Stimulated activated CD8-positive, alpha-beta memory T cell treated with anti-CD3 and anti-CD28 coated beads, Interleukin-7, amount 100 ng/mL, for 24 hours (primary cell): ENCODE results near the gene COL5A1.

Experiments used
- DNase-seq: peaks from one replicate; pipeline ENCODE4 v3.0.0-alpha.2; 2020; ENCODE audit warnings: low read depth

The COL5A1 gene

DNA sequence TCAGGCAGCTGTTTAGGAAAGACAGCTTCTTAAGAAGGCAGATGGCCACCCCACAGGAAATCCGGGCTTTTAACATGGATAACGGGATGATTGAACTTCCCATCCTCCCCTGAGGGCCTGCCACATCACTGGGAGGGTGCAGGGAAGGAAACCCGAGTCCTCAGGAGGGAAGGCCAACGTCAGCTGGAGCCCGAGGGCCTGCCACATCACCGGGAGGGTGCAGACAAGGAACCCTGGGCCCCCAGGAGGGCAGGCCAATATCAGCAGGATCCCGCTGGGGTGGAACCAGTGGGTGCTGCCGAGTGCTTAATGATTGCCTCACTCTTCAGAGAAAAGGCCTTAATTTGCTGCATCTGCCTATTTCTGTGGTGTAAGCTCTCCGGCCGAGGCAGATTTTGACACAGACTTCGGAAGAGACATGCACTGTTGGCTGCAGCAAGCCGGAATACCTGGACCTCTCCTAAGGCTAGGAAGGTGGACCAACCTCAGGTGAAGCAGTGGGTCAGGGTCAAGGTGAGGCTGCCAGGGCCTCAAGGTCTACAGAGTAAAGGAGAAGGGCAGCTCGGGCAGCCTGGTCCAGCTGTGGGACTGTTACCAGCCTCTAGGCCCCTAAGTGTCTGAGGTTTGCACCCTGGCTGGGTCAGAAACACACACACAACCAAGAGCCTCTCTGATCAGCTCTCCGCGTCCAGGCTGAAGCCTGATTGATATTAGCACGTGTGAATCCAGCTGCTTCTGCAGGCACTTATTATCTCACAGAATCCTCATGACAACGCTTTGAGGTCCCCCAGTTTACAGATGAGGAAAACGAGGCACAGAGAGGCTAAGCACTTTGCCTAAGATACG, 14.8 kb upstream of the COL5A1 start:
- DNase-seq: no peak

- DNase-seq: no peak
These were observed 13.9 kb upstream of the COL5A1 start for GRCh38 chr9:134627417-134628353.

- DNase-seq: no peak
These were observed 13.3 kb upstream of the COL5A1 start for GRCh38 chr9:134628354-134628736.

DNA sequence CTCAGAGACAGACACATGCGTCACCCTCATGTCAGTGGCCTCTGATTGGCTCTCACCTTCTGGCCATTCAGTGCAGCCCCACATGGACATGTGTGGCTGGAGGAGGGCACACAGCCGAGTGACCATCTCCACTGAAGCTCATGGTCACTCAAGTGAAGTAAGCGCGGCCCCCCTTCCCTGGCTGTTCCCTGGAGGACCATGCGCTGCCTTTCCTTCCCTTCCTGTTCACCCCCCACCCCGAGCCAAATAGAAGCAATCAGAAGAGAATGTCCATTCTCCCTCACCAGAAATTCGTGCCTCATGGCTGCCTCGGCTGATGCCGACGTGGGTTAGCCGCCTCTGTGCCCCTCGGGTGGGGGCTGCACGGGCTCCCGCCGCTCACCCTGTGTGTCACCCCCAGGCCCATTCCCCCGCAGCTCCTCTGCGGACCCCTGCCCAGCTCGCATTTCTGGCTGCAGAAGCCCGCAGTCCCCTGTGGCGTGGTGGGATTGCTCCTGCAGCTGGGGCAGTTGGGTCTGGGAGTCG, 12.5 kb upstream of the COL5A1 start:
- DNase-seq: no peak

DNA sequence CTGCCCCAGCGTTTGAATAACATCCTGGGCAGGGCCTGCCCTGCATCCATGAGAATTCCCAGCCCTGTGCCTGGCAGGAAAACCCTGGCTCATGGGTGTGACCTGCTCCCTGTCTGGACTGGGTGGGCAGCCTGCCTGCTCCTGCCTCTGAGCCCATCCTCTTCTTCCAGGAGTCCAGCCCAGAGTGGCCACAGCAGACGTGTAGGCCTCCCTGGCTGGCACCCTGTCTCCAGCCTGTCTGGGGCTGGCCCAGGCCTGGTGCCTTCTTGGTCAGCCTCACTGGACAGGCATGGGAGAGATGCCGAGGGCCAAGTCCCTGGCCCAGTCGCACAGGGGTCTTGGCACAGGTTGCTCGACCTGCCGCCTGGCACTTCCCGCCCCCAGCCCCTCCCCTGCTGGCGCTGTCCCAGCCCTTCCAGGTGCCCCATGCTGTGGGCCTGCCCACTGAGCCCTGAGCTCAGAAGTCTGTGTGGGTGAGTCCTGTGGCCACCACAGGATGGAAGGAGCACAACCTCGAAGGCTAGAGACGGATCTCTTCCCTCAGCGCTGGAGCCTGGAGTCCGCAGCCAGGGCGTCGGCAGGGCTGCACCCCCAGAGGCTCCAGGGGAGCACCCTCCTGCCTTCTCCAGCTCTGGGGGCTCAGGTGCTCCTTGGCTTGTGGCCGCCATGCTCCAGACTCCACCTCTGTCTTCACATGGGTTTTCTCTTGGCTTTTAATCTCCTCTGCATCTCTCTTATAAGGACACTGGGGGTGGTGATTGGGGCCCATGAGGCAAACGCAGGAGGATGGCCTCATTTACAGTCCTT, 11.8 kb upstream of the COL5A1 start:
- DNase-seq: no peak

GRCh38 chr9:134630393-134630790, 11.2 kb upstream of the COL5A1 start:
- no peak for DNase-seq

- DNase-seq: no peak
These were observed 10.7 kb upstream of the COL5A1 start for GRCh38 chr9:134630861-134631260.

- no peak for DNase-seq
These were observed 9.7 kb upstream of the COL5A1 start for GRCh38 chr9:134631881-134632280.

DNA sequence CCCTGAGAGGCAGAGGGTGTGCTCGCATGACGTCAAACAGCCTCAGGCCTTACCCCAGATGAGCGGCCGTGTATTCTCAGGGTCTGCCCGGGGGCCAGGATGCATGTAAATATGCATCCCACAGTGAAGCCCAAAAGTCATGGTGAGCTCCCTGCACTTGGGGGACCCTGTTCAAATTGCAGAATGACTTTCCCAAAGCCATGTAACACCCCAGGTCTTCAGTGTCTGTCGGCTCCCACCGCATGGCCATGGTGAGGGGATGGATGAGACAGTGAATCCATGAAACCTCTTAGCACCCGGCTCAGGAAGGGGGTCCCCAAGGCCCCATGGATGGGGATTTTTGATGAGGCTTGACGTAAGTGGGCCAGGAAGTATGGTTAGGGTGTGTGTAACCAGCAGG, 9.3 kb upstream of the COL5A1 start:
- DNase-seq: no peak

DNA sequence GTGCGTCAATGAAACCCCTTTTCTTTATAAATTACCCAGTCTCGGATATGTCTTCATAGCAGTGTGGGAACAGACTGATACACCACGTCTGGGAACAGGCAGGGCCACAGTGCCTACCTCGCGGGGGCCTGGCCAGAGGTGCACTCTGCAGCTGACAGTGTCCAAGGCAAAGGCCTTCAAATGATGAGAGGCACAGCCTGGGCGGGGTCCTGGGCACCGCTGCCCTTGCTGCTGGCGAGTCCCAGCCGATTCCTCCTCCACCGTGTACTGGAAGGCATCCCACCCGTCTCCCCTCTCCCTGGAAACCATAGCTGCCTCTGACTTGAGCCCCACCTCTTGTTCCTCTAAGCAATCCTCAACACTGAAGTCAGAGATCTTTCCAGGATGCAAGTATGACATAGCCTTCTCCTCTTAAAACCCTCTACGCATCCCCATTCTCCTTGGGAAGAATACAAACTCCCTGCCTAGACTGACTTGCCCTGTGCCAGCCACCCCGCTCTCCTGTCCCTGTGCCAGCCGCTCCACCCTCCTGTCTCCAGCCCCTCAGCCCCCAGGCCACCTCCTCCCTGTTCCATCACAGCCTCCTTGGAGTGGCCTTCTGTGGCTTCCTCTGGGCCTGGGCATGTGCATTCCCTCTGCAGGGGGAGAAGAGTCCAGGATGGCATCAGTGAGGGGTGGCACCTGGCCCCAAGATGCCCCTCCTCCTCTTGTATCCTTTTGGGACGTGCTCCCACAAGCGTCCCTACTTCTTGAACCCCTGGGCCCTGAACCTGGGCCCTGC, 8.1 kb upstream of the COL5A1 start:
- DNase-seq: no peak

- DNase-seq: no peak
These were observed 7.4 kb upstream of the COL5A1 start for GRCh38 chr9:134634176-134634575.

DNA sequence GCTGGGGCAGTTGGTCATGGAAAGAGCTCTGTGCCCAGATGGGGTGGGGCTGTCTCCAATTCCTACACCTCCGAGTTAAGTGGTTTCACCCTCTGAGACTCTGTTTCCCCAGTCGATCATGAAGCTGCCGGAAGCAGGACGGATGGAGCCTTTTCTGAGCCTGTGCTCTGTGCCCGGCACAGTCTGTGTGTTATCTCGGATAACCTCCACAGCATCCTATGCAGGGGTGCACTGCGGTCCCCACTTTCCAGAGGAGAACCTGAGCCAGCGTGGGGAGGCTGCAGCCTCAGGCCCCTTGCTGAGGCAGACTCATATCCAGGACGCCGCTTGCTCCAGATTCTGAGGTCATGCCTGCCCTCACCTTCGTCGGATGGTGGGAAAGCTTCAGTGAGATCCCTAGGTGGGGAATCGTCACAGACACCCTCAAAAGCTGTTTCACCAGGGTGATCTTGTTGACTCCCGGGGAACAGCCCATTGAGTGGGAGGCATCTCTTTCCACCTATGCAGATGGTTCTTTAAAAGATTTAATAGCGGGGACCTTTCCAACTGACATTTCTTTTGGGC, 6.9 kb upstream of the COL5A1 start:
- DNase-seq: no peak

DNA sequence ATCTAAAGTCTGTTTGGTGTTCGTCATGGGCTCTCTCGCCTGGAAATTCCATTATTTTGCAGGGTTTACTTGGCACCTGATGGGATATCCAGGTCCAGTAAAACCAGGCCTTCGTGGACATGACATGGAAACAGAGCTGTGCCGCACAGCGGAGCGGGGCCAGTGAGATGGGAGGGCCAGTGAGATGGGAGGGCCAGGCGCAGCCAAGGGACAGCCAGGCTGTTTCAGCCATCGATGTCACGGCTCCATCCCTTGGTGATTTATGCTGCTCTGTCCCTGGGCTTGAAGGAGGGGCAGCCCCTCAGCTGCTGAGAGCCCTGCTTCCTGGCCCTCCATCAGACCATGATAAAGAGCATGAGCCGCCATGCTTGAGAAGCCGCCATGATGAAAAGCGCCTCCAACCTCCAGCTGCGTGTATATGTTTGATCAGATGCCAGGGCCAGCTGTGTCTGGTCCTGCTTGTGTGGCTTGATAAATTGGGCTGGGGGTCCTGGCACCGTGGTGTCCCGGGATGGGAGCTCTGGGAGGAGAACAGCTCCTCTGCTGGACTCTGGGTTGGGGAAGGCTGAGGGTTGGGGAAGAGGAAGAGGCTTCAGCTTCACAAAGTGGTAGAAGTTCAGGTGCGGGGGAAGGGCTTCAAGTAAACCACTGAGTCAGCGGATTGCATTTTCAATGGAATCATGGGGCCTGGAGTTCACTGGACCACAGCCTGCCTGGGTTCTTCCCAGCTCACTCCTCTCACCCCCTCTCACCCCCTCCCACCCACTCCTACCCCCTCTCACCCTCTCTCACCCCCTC, 6.1 kb upstream of the COL5A1 start:
- no peak for DNase-seq

DNA sequence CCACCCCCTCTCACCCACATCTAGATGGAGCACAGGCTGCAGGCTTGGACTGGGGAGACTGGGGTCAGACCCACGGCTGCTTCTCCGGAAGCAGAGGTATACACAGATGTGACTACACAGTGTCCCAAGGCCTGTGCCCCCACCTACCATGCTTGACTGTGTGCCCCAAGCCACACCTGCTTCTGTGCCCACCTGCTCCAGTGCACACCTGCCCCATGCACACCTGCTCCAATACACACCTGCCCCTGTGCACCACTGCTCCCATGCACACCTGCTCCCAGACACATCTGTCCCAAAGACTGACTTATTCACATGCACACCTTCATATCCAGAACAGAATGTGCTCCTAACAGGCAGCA, 5.5 kb upstream of the COL5A1 start:
- DNase-seq: no peak

GRCh38 chr9:134637241-134637640, 4.4 kb upstream of the COL5A1 start:
- DNase-seq: no peak

DNA sequence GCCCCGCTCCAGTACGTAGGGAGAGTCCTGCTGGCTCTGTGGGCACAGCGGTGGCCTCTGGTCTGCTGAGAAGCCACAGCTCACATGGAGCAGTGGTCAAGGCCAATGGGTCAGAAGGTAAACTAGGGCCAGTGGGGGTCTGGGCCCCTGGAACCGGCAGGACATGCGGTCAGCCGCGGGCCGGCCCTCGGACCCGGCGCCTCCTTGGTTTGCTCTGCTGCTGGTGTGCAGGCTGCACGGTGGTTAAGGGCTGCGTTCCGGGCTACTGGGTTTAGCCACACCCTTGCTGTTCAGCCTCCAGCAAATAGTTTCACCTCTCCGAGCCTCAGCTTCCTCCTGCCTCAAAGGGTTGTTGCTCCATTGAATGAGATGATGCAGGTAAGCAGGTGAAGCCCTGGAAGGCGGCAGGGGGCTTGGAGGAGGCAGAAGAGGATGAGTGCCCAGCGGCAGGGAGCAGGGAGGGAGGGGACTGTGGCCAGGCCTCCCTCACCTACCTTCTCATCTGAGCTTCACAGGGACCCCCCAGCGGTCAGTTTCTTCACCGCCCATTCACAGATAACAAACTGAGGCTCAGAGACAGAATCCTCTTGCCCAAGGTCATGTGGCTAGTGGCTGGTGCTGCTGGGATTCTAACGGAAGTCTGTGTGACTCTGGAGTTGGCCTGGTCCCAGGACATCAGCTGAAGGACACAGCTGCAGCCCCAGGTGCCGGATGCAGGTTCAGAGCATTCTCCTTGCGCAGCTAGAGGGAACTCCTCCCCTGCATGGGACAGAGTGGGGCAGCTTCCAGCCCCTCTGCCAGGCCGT, 3.7 kb upstream of the COL5A1 start:
- no peak for DNase-seq

- DNase-seq: no peak
These were observed 3.0 kb upstream of the COL5A1 start for GRCh38 chr9:134638502-134639090.

DNA sequence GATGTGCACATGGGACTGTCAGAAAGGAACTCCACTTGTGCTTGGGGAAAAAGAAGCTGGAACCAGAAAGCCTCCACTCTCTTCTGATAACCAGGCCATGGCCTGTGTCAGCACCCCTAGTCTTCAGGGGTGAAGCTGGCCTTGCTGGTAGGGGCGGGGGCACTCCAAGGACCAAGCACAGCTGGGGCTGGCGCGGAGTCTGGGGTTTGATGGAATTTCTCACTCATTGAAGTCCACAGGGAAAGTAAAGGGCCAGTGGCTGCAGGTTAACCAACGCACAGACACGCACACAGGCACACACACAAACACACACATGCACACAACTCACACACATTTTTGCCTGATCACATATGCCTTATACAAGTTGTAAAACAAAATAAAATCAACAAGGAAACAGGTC, 1.6 kb upstream of the COL5A1 start:
- DNase-seq: no peak
